ENCODE measurements around the gene MEPCE. TPM values are rescaled to one million over a fixed set of nuclear protein-coding genes. Genes with fewer than 3 reads are reported as not detected.

Gene MEPCE
- total and polyA plus RNA-seq, 10 of the 15 experiments (the other 5 are each of a cell fraction or from before 2014, with no cell fraction given), result 8.2 to 48.0 (median 22.1) TPM

- TF ChIP-seq TCF7 (IDR thresholded peaks at IDR 0.05; ENCODE audit: borderline replicate concordance) (no peak), CEBPB (IDR thresholded peaks at IDR 0.05; ENCODE audit: borderline replicate concordance in 1 of 2, low read depth in 2 of 2, low read length in 2 of 2) (peak; percentile 63 to 81; a peak in 3 of 4 replicates), NFXL1 (IDR thresholded peaks at IDR 0.05; ENCODE audit: borderline replicate concordance) (no peak), ZNF384 (IDR thresholded peaks at IDR 0.05; ENCODE audit: borderline replicate concordance, low read depth, low read length) (no peak; the same call in 1 of the 2 replicates), ZNF592 (IDR thresholded peaks at IDR 0.05) (peak; percentile 33; the same call in 1 of the 2 replicates), MEF2A (IDR thresholded peaks at IDR 0.05; ENCODE audit: insufficient read depth, low read depth, low read length) (peak; percentile 70; the same call in 1 of the 2 replicates), EZH2 (IDR thresholded peaks at IDR 0.05; ENCODE audit: borderline replicate concordance, control insufficient read depth, low read depth, low read length) (no peak), MTA3 (IDR thresholded peaks at IDR 0.05; ENCODE audit: borderline replicate concordance, low read length) (peak; percentile 93), HCFC1 (IDR thresholded peaks at IDR 0.05; ENCODE audit: low read length) (no peak), TAF1 (IDR thresholded peaks at IDR 0.05; ENCODE audit: borderline replicate concordance, low read depth, low read length) (no peak), MYB (IDR thresholded peaks at IDR 0.05; ENCODE audit: borderline replicate concordance, low read depth, low read length) (no peak), E2F4 (IDR thresholded peaks at IDR 0.05; ENCODE audit: low read depth, low read length) (no peak)
- TF ChIP-seq, protein P1, sequence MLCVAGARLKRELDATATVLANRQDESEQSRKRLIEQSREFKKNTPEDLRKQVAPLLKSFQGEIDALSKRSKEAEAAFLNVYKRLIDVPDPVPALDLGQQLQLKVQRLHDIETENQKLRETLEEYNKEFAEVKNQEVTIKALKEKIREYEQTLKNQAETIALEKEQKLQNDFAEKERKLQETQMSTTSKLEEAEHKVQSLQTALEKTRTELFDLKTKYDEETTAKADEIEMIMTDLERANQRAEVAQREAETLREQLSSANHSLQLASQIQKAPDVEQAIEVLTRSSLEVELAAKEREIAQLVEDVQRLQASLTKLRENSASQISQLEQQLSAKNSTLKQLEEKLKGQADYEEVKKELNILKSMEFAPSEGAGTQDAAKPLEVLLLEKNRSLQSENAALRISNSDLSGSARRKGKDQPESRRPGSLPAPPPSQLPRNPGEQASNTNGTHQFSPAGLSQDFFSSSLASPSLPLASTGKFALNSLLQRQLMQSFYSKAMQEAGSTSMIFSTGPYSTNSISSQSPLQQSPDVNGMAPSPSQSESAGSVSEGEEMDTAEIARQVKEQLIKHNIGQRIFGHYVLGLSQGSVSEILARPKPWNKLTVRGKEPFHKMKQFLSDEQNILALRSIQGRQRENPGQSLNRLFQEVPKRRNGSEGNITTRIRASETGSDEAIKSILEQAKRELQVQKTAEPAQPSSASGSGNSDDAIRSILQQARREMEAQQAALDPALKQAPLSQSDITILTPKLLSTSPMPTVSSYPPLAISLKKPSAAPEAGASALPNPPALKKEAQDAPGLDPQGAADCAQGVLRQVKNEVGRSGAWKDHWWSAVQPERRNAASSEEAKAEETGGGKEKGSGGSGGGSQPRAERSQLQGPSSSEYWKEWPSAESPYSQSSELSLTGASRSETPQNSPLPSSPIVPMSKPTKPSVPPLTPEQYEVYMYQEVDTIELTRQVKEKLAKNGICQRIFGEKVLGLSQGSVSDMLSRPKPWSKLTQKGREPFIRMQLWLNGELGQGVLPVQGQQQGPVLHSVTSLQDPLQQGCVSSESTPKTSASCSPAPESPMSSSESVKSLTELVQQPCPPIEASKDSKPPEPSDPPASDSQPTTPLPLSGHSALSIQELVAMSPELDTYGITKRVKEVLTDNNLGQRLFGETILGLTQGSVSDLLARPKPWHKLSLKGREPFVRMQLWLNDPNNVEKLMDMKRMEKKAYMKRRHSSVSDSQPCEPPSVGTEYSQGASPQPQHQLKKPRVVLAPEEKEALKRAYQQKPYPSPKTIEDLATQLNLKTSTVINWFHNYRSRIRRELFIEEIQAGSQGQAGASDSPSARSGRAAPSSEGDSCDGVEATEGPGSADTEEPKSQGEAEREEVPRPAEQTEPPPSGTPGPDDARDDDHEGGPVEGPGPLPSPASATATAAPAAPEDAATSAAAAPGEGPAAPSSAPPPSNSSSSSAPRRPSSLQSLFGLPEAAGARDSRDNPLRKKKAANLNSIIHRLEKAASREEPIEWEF (IDR thresholded peaks at IDR 0.05; ENCODE audit: insufficient replicate concordance, low read depth, low read length), result no peak
- TF ChIP-seq, protein P2, sequence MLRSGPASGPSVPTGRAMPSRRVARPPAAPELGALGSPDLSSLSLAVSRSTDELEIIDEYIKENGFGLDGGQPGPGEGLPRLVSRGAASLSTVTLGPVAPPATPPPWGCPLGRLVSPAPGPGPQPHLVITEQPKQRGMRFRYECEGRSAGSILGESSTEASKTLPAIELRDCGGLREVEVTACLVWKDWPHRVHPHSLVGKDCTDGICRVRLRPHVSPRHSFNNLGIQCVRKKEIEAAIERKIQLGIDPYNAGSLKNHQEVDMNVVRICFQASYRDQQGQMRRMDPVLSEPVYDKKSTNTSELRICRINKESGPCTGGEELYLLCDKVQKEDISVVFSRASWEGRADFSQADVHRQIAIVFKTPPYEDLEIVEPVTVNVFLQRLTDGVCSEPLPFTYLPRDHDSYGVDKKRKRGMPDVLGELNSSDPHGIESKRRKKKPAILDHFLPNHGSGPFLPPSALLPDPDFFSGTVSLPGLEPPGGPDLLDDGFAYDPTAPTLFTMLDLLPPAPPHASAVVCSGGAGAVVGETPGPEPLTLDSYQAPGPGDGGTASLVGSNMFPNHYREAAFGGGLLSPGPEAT (IDR thresholded peaks at IDR 0.05; ENCODE audit: low read depth), result peak; percentile 94
- TF ChIP-seq, protein P3, sequence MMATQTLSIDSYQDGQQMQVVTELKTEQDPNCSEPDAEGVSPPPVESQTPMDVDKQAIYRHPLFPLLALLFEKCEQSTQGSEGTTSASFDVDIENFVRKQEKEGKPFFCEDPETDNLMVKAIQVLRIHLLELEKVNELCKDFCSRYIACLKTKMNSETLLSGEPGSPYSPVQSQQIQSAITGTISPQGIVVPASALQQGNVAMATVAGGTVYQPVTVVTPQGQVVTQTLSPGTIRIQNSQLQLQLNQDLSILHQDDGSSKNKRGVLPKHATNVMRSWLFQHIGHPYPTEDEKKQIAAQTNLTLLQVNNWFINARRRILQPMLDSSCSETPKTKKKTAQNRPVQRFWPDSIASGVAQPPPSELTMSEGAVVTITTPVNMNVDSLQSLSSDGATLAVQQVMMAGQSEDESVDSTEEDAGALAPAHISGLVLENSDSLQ (IDR thresholded peaks at IDR 0.05), result peak; percentile 70
Observed at GRCh38 chr7:100396421-100396982, 33.1 kb upstream of the MEPCE start (continued).

Data from GM12878 (cell line).